GM18499 (cell line): ENCODE measurements around the gene PCDHGA12.
"Not testable (repeated sequence)": the region's sequence is repeated elsewhere in the genome, so short reads cannot be mapped to it uniquely, and the experiment has no call there.

ENCODE experiments used
- ATAC-seq: cut with Tn5 transposase; IDR thresholded peaks from one replicate; pipeline ENCODE4 v1.9.1; 2021; ENCODE audit warnings: moderate number of reproducible peaks; ENCODE audit not compliant: insufficient read depth, unreplicated experiment

The PCDHGA12 gene

DNA sequence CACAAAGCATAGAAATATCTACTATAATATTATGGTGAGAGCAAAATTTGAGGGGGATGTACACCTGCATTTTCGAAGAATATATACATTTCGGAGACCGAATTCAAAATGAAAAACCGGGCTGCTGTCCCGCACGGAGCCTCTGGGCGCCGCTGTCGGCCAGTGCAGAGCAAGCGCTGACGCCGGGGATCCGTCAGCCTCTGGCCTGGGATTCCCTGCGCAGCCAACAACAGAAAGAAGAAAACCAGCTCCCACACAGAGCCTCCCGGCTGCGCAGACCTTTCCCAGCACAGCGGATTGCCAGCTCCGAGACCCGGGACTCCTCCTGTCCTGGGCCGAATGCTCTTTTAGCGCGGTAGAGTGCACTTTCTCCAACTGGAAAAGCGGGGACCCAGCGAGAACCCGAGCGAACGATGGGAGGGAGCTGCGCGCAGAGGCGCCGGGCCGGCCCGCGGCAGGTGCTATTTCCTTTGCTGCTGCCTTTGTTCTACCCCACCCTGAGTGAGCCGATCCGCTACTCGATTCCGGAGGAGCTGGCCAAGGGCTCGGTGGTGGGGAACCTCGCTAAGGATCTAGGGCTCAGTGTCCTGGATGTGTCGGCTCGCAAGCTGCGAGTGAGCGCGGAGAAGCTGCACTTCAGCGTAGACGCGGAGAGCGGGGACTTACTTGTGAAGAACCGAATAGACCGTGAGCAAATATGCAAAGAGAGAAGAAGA lies 22.4 kb upstream of the PCDHGA12 start, which contains the start of gene PCDHGB6:
PCDHGB6 (plus strand) TSS at position 232 of the 716 bp plus-strand sequence; CDS start at position 414, 182 bp downstream.
- ATAC-seq = not testable (repeated sequence)

GRCh38 chr5:141409598-141410306 lies 20.6 kb upstream of the PCDHGA12 start:
- no peak for ATAC-seq

DNA sequence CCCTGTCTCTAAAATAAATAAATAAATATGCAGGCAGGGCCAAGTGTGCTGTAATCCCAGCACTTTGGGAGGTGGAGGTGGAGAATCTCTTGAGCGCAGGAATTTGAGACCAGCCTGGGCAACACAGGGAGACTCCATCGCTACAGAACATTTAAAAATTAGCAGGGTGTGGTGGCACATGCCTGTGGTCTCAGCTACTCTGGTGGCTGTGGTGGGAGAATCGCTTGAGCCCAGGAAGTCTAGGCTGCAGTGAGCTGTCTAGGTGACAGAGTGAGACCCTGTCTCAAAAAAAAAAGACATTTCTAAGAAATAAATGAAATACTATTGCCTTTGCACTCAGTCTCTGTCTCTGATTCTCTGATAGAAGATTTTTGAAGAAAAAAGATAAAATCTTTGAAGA lies 18.7 kb upstream of the PCDHGA12 start:
- no peak for ATAC-seq

DNA sequence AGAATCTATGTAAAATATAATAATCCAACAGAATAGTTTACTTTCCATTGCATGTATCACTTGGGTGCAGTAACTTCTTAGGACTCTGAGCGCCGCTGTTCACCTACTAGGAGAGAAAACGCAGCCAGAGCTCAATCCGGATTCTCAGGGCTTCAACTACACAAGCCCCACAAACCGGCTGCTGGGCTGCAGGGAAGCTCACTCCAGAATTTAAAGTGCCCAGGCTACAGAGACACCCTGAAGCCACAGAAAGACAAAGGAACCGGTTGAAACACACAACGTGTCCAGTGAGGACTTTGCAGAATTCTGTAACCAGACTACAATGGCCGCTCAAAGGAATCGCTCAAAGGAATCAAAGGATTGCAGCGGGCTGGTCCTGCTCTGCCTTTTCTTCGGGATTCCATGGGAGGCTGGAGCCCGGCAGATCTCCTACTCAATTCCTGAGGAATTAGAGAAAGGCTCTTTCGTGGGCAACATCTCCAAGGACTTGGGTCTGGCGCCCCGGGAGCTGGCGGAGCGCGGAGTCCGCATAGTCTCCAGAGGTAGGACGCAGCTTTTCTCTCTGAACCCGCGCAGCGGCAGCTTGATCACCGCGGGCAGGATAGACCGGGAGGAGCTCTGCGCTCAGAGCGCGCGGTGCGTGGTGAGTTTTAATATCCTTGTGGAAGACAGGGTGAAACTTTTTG lies 17.3 kb upstream of the PCDHGA12 start, which contains the start of gene PCDHGA10:
PCDHGA10 (plus strand) TSS at position 134 of the 686 bp plus-strand sequence; CDS start at position 323, 189 bp downstream.
- ATAC-seq = no peak

GRCh38 chr5:141413540-141414069 lies 16.7 kb upstream of the PCDHGA12 start:
- no peak for ATAC-seq

DNA sequence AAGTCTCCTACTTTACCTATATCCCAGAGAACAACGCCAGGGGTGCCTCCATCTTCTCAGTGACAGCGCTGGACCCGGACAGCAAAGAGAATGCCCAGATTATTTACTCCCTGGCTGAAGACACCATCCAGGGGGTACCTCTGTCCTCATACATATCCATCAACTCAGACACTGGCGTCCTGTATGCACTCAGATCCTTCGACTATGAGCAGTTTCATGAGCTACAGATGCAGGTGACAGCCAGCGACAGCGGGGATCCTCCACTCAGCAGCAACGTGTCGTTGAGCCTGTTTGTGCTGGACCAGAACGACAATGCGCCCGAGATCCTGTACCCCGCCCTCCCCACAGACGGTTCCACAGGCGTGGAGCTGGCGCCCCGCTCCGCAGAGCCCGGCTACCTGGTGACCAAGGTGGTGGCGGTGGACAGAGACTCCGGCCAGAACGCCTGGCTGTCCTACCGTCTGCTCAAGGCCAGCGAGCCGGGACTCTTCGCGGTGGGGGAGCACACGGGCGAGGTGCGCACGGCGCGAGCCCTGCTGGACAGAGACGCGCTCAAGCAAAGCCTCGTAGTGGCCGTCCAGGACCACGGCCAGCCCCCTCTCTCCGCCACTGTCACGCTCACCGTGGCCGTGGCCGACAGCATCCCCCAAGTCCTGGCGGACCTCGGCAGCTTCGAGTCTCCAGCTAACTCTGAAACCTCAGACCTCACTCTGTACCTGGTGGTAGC lies 15.6 kb upstream of the PCDHGA12 start:
- not testable (repeated sequence) for ATAC-seq

DNA sequence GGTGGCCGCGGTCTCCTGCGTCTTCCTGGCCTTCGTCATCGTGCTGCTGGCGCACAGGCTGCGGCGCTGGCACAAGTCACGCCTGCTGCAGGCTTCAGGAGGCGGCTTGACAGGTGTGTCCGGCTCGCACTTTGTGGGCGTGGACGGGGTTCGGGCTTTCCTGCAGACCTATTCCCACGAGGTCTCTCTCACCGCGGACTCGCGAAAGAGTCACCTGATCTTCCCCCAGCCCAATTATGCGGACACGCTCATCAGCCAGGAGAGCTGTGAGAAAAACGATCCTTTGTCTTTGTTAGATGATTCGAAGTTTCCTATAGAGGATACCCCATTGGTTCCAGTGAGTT lies 15.1 kb upstream of the PCDHGA12 start:
- ATAC-seq = not testable (repeated sequence)

DNA sequence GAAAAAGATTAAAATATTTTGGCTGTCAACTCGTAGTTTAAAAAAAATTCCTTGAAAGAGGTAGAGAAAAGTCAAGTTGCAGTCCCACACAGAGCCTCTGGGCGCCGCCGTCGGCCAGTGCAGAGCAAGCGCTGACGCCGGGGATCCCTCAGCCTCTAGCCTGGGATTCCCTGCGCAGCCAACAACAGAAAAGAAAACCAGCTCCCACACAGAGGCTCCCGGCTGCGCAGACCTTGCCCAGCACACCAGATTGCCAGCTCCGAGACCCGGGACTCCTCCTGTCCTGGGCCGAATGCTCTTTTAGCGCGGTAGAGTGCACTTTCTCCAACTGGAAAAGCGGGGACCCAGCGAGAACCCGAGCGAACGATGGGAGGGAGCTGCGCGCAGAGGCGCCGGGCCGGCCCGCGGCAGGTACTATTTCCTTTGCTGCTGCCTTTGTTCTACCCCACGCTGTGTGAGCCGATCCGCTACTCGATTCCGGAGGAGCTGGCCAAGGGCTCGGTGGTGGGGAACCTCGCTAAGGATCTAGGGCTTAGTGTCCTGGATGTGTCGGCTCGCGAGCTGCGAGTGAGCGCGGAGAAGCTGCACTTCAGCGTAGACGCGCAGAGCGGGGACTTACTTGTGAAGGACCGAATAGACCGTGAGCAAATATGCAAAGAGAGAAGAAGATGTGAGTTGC lies 12.7 kb upstream of the PCDHGA12 start, which contains the start of gene PCDHGB7:
PCDHGB7 (plus strand) TSS at position 184 of the 679 bp plus-strand sequence; CDS start at position 367, 183 bp downstream.
- not testable (repeated sequence) for ATAC-seq

GRCh38 chr5:141419074-141419880 lies 11.0 kb upstream of the PCDHGA12 start:
- ATAC-seq = no peak

- no peak for ATAC-seq
Measured at GRCh38 chr5:141420855-141421488, 9.3 kb upstream of the PCDHGA12 start, which contains the start of gene PCDHGA11. PCDHGA11 (plus strand) TSS chr5:141421051; CDS start chr5:141421228, 177 bp downstream.

- ATAC-seq = no peak
Measured at GRCh38 chr5:141421489-141421855, 8.8 kb upstream of the PCDHGA12 start.

- no peak for ATAC-seq
Measured at GRCh38 chr5:141422742-141423291, 7.5 kb upstream of the PCDHGA12 start.

GRCh38 chr5:141427783-141428426 lies 2.4 kb upstream of the PCDHGA12 start:
- no peak for ATAC-seq

GRCh38 chr5:141431286-141431685 lies 979 bp downstream of the PCDHGA12 start:
- ATAC-seq = no peak

DNA sequence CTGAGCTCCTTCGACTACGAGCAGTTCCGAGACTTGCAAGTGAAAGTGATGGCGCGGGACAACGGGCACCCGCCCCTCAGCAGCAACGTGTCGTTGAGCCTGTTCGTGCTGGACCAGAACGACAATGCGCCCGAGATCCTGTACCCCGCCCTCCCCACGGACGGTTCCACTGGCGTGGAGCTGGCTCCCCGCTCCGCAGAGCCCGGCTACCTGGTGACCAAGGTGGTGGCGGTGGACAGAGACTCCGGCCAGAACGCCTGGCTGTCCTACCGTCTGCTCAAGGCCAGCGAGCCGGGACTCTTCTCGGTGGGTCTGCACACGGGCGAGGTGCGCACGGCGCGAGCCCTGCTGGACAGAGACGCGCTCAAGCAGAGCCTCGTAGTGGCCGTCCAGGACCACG lies 2.0 kb downstream of the PCDHGA12 start:
- ATAC-seq = not testable (repeated sequence)

- not testable (repeated sequence) for ATAC-seq
Measured at GRCh38 chr5:141432726-141433125, 2.4 kb downstream of the PCDHGA12 start.

DNA sequence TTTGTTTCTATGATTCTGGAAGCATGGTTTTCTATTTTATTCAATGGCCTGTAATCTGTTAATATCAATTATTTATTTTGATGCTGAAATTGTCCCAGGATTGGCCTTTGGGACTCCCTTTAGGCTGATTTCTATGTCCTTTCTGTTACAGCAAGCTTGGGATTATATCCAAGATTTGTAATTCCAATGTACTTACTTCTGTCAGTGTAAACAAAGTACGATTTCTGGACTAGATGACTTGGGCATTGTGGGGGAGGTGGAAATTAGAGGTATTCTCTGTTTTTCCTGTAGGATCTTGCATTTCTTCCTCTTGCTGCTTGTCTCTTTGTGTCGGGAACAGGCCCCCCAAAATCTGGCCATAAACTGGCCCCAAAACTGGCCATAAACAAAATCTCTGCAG lies 3.7 kb downstream of the PCDHGA12 start:
- ATAC-seq = no peak
